HG02970 (cell line): ENCODE results near the gene OLAH.
A peak's percentile ranks its signal among the peaks of the same experiment; 100 is the strongest.

Experiments used
- ATAC-seq: cut with Tn5 transposase; IDR thresholded peaks from one replicate; pipeline ENCODE4 v1.9.1; 2021; ENCODE audit warnings: mild to moderate bottlenecking, moderate library complexity, moderate number of reproducible peaks; ENCODE audit not compliant: unreplicated experiment, low FRiP score

OLAH gene

DNA sequence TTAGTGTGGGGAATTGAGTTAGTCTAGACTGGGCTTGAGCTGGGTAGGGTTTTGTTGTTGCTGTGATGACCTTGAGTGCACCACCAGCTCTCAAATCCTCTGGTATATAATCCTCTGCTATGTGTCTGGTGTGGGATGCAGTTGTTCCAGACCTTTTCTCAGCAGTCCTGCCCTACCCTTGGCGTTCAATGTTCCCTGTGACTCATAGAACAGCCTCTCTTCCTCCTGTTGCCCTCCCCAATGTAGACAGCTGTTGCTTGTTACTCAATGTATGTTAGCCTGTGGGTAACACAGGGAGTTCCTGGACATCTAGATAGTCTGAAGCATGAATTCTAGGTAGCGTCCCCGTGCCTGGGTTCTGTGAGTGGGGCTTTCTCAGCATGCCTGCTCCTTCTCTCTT lies 25.1 kb downstream of the OLAH start:
- ATAC-seq = no peak

DNA sequence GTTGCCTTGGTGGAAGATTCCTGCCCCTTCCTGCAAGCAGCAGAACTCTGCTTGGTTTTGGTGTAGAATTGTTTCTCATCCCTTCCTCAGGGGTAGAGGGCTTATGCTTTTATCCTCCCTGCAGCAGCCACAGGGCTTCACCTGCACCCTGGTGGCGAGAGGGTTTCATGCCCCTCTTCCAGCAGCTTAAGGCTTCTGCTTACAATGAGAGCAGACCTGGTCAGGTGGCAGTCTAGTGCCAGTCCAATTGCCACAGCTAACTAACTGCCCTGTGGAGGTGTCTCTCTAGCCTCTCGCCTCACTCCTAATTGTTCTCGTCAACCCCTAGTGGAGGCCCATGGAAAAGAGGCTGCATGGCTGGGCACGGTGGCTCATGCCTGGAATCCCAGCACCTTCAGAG lies 25.5 kb downstream of the OLAH start:
- ATAC-seq = no peak

DNA sequence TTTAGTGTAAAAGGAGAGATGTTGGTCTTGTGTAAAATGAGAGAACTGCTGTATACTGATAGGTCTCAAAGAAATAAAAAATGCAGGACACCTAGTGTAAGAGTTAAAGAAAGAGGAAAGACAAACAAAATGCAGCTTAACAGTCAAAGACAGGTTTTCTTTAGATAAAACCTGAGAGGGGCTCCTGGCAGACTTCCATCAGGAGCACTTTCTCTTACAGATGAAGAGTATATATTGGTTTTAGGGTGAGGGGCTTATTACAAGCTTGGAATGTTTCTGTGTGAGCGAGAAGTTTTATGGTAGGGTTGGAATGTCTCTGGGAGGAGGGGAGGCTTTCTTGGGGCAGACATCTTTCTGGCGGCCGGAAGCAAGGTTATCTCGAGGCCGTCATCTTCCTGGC lies 28.6 kb downstream of the OLAH start:
- ATAC-seq = no peak

DNA sequence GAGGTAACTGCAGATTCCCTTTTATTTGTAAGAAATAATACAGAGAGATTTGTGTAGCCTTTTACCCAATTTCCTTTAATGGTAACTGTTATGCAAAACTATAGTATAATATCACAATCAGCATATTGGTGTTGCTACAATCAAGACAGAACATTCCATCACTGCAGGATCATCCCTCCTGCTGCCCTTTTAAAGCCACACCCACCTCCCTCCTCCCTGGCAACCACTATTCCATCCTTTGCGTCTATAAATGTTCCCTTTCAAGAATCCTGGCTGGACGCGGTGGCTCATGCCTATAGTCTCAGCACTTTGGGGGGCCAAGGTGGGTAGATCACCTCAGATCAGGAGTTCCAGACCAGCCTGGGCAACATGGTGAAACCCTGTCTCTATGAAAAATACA lies 31.7 kb downstream of the OLAH start:
- ATAC-seq = no peak

DNA sequence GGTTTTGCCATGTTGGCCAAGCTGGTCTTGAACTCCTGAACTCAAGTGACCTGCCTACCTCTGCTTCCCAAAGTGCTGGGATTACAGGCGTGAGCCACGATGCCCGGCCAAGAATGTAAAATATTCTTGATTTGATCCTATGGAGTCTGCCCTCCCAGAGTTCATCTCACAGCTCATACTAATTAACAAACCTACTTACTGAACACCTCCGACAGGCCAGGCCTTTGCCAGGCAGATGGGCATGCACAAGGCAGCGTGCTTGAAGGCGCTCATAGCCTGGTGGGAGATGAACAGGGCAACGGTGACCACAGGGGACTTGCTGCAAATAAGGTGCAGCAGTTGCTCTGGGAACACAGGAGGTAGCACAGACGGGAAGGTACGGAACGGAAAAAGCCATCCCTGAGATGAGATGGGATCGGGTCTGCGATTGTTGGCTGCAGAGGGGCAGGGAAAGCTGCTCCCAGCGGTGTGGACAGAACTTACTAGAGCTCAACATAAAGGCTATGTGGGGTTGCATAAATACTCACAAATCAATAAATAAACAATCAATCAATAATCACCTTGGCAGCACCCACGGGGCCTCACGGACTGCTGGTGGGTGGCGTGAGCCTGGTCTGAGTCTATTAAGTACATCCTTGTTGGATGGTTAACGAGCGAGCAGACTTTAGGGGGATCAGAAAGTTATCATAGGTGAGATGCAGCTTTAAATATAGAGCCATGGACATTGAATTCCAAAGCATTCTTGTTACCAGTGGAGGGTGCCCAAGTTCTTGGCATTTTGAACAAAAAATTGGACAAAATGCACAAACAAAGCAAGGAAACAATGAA lies 40.1 kb downstream of the OLAH start:
- ATAC-seq = no peak

DNA sequence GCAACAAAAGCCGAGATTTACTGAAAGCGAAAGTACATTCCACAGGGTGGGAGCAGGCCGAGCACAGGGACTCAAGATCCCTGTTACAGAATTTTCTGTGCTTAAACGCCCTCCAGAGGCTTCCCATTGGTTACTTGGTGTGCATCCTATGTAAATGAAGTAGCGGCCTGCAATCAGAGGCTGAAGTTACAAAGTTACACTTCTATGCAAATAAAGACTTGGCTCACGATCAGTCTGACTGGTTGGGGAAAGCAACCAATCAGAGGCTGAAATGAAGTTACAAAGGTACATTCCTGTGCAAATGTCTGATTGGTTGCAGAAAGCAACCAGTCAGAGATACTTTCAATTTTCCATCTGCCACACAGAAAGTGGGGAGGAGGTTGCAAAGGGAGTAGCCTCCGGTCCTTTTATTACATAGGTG lies 40.8 kb downstream of the OLAH start:
- ATAC-seq = no peak

DNA sequence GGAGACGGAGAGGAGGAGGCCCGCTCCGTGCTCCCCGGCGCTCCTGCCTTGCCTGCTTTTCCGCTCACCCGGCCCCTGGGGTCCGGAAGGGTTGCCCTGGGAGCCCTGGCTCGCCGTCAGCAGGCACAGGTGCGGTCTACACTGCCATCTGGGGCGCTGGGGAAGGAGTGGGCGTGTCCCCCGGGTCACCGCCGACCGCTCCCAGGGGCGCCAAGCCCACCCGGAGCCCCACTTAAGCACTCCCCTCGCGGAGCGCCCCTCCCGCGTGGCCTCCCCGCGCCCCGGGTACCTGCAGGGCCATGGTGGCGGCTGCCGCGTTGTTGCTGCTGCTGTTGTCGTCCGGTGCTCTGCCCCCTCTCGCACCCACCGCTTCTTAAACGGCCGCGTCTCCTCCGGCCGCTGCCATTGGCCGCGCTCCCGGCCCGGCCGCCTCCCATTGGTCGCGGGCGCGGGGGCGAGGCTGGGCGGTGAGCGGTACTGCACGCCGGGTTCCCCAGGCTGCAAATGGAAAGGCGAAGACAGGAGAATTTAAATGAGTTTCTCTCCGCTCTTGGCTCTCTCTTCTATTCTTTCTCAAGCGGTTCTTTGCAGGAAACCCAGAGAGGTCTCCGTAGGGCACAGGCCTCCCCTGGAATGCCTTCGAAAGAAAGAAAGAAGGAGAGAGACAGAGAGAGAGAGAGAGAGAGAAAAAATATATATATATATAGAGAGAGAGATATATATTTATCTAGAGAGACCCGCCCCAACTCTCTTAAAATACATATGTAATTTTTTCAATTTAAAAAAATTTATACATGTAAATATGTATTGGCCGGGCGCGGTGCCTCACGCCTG lies 44.9 kb downstream of the OLAH start, which contains the start of gene ACBD7:
Gene ACBD7 (minus strand): TSS at position 349 of the 834 bp plus-strand sequence. CDS start 48 bp downstream, at position 301.
- peak; percentile 95 for ATAC-seq

DNA sequence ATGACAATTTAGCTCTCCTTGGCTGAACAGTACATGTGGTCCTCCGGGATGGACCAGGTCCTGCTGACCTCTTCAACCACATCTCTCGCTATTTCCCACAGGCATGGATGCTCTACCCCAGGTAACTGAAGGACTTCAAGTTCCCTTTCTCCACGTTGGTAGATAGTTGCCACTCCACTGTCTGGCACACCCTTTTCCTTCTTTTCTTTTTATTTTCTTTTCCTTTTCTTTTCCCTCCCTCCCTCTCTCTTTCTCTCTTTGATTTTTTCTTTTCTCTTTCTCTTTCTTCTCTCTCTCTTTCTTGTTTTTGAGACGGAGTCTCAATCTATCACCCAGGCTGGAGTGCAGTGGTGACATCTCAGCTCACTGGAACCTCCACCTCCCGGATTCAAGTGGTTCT lies 47.7 kb downstream of the OLAH start:
- no peak for ATAC-seq

DNA sequence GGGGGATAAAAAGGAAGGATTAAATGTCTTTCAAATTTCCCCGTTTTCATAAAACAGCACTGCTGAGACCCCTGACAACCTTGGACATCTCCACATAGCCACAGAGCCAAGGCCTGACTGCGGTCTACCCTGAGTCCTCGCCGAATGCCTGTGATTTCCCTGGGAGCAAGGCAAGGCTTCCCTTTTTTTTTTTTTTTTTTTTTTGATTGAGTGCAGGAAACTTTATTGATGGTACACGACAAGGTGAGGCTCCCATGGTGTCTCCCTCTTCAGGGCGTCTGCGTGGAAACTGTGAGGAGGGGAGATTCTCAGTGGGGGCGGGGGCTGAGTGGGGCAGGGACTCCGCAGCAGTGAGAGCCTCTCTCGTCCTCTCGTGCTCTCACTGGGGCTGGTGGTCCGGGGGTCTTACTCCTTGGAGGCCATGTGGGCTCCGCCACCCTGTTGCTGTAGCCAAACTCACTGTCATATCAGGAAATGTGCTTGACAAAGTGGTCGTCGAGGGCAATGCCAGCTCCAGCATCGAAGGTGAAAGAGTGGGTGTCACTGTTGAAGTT lies 49.2 kb downstream of the OLAH start:
- no peak for ATAC-seq

DNA sequence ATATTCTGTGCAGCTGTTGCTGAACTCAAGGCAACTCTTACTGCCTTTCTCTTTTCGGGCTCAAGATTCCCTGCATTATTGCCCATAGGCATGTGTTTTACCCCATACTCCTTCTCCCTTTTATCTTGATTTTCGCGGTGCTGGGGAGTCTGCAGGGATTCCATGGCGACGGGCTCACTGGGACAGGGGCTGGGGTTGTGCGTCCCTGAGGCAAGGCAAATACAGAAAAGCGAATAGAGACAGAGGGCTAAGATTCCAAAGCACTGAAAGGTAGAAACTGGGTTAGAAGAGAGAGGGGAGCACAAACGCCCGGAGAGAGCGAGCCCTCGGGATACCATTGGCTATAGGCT lies 52.9 kb downstream of the OLAH start:
- no peak for ATAC-seq

DNA sequence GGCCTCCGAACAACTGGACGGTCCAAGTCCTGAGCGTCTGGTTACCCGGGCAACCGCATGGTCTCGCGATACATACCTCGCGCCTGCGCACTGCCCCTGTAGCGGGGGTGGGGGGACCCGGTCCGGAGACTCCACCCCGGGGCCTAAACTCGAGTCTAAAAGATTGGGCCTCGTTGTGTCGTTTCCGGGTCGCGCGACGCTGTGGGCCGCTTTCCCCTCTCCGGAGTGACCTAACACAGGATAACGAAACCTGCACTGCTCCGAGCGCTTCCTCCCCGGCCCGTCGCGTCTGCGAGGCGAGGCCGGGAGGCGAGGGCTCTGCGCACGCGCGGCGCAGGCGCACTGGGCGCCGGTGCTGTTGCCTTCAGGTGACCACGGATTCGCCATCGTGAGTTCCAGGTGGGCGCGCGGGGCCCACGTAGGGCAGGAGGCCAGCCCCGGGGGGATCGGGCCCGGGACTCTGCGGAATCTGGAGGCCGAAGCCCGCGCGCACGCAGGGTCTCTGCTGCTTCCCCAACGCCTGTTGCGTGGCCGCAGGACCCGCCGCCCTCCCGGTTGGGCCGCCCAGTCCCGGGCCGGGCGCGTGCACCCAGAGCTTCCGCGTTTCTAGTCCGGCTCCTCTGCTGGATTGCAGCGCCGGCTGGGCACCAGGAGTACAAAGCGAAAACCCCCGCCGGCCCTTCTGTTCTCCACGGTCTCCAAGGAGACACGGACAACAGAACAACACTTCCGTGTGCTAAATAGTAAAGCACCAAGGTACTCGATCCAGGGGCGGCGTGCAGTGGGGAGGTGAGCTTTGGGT lies 53.5 kb downstream of the OLAH start, which contains the start of gene RPP38:
Gene RPP38 (plus strand): TSS at position 345 of the 802 bp plus-strand sequence. CDS start 5,960 bp downstream, outside the sequence.
- ATAC-seq = peak; percentile 83

DNA sequence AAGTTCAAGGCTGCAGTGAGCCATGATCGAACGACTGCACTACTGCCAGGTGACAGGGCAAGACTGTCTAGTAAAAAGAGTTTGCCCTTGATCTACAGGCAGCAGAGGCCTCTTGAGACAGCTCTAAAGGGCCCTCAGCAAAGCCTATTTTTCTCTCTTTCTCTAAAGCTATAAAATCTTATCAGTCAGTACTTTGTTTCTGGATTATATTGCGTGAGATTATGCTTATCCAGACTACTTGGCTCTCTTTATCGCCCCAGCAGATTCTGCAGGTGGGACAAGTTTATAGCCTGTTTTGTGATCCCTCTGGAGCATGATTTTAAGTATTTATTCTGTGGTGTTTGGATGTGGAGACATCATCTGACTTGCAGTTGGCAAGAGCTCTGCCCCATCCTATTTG lies 56.1 kb downstream of the OLAH start:
- ATAC-seq = no peak

DNA sequence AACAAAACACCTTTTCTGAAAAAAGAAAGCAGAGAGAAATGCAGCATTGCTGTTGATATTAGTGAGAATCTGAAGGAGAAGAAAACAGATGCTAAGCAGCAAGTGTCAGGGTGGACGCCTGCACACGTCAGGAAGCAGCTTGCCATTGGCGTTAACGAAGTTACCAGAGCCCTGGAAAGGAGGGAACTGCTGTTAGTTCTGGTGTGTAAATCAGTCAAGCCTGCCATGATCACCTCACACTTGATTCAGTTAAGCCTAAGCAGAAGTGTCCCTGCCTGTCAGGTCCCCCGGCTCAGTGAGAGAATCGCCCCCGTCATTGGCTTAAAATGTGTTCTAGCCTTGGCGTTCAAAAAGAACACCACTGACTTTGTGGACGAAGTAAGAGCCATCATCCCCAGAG lies 59.8 kb downstream of the OLAH start:
- no peak for ATAC-seq

DNA sequence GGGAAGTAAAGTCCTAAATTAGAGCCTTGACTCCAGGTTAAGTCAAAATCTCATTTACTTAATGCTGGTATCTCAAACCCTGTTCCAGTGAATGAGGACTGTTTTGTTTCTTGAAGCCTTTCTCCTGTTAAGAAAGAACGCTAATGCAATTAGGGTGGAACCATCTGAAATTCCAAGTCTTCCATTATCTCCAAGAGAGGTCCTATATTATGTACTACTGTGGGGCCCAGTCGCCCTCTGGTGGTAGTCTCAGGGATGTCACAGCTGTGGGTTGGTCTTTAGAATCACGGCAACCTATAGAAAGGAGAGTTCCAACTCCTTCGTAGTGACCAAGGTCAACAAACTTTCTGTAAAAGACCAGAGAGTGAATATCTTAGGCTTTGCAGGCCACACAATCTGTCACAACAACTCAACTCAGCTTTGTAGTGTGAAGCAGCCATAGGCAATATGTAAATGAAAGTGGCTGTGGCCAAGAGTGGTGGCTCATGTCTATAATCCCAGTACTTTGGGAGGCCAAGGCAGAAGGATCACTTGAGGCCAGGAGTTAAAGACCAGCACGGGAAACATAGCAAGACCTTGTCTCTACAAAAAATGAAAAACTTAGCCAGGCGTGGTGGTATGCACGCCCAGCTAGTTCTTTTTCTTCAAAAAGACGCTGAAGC lies 62.7 kb downstream of the OLAH start:
- ATAC-seq = no peak

DNA sequence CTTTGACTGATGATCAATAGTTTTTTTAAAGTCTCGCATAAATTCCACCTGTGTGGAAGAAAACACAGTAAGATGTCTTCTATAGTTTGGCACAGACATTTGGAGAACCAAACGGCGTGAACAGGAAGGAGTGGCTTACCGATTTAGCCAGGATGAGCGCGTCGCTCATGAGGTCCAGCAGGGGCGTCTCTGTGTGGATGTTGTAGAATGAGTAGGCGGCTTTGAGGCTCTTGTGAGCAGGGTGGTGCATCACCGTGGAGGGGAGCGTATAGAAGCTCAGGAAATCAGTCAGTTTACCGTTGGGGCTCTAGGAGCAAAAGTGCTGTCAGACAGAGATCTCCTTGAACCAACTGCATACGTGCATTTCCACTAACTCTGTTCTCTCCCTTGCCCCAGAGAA lies 68.9 kb downstream of the OLAH start:
- ATAC-seq = no peak

DNA sequence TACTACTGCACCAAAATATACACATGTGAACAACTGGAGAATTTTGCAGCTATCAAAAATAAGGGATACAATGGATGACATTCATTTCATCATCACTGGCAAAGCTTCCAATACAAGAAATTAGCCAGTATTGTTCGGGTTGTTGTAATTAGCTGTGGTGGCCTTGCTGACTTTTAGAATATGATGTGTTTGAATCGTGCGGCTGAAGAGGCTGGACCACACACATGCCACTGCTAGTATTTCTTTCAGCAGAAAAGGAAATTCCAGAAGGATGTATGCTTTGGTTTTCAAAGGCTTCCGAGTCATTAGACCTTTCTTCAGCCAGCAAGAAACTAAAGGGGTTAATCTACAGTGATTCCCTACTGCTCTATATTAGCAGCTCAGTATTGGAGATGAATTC lies 70.0 kb downstream of the OLAH start:
- no peak for ATAC-seq

DNA sequence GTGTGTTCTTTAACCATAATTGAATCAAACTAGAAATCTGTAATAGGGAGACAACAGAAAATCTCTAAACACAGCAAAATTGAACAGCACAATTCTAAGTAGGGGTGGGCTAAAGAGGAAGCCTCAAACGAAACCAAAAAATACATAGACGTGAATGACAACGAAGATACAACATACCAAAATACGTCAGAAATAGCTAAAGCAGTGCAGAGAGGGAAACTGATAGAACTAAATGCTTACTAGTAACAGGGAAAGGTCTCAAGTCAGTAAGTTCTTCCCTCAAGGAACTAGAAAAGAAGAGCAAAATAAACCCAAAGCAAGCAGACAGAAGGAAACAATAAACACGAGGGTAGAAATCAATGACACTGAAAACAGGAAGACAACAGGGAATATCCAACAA lies 72.5 kb downstream of the OLAH start:
- no peak for ATAC-seq

DNA sequence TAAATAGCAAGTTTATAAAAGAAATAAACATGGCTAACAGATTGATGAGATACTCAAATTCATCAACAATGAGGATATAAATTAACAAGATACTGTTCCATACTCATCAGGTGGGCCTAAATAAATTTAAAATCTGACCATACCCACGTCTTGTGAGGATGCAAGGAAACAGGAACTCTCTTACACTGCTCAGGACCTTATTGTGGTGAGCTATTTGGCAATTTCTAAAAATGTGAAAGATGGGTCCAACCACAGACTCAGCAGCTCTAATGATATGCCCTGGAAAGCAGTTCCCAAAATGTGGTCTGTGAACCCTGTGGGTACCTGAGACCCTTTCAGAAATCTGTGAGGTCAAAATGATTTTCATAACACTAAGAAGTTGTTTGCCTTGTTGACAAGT lies 74.9 kb downstream of the OLAH start:
- no peak for ATAC-seq

DNA sequence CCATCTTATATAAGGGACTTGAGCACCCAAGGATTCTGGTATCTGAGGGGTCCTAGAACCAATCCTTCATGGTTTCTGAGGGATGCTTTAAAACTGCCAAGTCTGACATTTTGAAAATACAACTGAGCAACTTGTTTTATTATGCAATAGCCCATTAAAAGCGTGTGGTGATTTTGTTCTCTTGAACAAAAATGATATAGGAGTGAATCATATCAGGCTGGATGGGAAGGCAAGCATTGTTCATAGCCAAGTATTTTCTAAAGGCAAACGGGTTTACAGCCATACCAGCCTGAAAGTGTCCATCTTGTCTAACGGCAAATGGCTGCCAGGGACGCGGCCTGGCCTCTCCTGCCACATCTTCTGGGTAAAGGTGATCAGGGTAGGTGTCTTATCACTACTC lies 76.8 kb downstream of the OLAH start:
- ATAC-seq = no peak

DNA sequence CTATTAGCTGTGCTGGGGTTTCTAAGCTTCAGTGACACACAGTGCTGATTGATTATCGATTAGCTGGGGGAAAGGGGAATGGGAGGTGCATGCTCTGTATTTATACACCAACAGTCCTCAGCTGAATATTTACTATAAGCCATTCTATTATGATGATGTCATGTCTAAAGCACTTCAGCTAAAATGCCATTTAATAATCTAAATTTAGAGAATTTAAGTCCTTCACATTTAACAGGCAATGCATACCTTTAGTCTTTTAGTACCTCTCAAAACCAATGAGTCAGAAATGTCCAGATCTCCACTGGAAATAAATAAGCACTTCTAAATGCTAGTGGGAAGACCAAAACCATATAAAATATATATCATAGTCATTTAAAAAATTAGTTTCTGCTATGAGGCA lies 78.0 kb downstream of the OLAH start:
- ATAC-seq = no peak
